Gastroesophageal sphincter (tissue), 3 donors: Measurements from ENCODE around the gene UBXN6.

Experiments
- POLR2A ChIP-seq, 2 donors: fragments of 450-650 bp; IDR thresholded peaks; one replicate each; pipeline ENCODE4 v1.6.1; 2017; ENCODE audit warnings: antibody characterized with exemption in 2 of 2, mild to moderate bottlenecking in 2 of 2, moderate library complexity in 1 of 2
- TF ChIP-seq, protein P1 (sequence below), 4 experiments: fragments of 200-600 bp in 2 of 4; fragments of 450-650 bp in 2 of 4; sonication (generic) in 1 of 4; IDR thresholded peaks; one replicate each; pipeline ENCODE4 v1.5.1; 2017 to 2019; ENCODE audit warnings: antibody characterized with exemption in 4 of 4, mild to moderate bottlenecking in 2 of 4, moderate library complexity in 2 of 4

DNA sequence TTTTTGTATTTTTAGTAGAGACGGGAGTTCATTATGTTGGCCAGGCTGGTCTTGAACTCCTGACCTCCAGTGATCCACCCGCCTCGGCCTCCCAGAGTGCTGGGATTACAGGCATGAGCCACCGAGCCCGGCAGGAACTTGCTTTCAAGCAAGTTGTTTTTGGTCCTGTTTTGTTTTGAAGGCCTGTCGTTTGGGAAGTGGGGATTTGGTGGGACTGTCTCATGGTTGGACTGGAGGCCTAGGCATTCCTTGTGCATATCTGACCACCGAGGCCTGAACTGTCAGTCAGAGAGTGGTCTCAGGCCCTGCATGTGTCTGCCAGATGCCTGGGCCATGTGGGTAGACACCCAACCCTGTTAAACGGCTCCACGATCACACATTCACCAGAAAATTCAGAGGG, 26.3 kb downstream of the UBXN6 start:
- TF ChIP-seq, protein P1, sequence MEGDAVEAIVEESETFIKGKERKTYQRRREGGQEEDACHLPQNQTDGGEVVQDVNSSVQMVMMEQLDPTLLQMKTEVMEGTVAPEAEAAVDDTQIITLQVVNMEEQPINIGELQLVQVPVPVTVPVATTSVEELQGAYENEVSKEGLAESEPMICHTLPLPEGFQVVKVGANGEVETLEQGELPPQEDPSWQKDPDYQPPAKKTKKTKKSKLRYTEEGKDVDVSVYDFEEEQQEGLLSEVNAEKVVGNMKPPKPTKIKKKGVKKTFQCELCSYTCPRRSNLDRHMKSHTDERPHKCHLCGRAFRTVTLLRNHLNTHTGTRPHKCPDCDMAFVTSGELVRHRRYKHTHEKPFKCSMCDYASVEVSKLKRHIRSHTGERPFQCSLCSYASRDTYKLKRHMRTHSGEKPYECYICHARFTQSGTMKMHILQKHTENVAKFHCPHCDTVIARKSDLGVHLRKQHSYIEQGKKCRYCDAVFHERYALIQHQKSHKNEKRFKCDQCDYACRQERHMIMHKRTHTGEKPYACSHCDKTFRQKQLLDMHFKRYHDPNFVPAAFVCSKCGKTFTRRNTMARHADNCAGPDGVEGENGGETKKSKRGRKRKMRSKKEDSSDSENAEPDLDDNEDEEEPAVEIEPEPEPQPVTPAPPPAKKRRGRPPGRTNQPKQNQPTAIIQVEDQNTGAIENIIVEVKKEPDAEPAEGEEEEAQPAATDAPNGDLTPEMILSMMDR (IDR thresholded peaks at IDR 0.05) = no peak
- TF ChIP-seq POLR2A (IDR thresholded peaks at IDR 0.05) = no peak
